Fibroblast of villous mesenchyme (primary cell): Measurements from ENCODE around the gene OSBPL10. TPM values are rescaled to one million over a fixed set of nuclear protein-coding genes. Genes with fewer than 3 reads are reported as not detected.

Experiments
- DNase-seq: peaks from one replicate; pipeline ENCODE4 v3.0.0-alpha.2; 2010; ENCODE audit warnings: low read depth
- H3K4me3 ChIP-seq: 2 replicates; pipeline ENCODE4 v1.5.1; 2011; ENCODE audit warnings: low read depth, mild to moderate bottlenecking, low read length
- CTCF ChIP-seq: IDR thresholded peaks from 2 replicates; pipeline ENCODE4 v1.5.1; 2012; ENCODE audit warnings: low read depth, mild to moderate bottlenecking, low read length; ENCODE audit not compliant: insufficient read depth
- total RNA-seq: library from RNA; depleted of rRNA; stranded (reverse); fragments of >200 nt; gene quantifications from 2 replicates; pipeline ENCODE4 v1.2.3, GENCODE V29; 2012

OSBPL10 gene
- total RNA-seq, 1 donor = 7.3 TPM

DNA sequence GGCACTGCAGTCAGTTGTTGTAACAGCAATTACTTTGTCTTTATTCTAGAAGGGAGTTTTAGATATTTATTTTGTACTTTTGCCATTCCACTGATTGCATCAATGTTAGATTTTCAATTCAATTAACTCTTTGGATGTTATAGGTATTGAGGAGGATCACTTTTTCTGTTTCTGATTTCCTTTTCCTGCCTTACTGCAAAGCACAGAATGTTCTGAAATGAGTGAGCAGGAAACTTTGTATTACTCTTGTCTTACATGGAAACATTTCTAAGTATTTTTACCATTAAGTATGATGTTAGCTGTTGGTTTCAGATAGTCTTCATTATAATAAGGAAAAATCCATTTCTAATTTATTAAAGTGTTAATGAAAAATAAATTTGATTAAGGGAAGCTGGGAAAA, 80.5 kb downstream of the OSBPL10 start:
- no peak overlapping the region for H3K4me3 ChIP-seq
- DNase-seq = no peak
- no peak for TF ChIP-seq CTCF

DNA sequence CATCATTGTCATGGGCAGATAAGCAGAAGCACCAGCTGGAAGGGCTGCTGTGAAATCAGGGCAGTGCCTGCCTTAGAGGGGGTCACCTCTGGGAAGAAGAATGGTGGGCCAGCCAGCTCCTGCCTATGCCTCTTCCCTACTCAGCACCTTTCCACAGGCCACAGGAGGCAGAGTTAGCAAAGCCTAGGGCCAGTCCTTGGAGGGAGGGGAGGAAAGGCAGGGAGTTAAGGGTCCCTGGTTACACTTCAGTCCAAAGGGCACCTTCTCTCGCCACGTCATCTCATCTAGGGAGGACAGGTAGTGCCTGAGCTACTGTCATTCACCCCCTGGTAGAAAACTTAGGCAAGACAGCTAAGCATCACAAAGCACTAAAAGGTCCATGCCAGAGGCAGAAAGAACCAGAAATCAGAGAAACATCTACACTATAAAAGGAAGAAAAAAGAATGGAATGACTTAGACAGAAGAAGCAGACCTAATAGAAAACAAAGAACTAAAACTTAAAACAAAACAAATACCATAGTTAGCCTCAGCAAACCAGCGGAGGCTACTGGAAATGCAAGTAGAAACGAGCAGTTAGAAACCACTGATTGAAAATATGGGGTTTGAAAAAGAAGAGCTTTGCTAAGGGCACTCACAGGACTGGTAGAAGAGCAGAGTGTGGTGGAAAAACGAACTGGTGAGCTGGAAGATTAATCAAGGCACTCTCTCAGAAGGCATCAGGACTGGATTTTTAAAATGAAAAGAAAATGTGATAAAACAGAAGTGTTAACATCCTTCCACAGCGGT, 84.2 kb downstream of the OSBPL10 start:
- TF ChIP-seq CTCF = no peak

GRCh38 chr3:31896026-31896425, 85.0 kb downstream of the OSBPL10 start:
- DNase-seq = no peak
- TF ChIP-seq CTCF = no peak
- no peak overlapping the region for H3K4me3 ChIP-seq

More for the DNA sequence above, 84.2 kb downstream of the OSBPL10 start:
- no peak overlapping the region for H3K4me3 ChIP-seq
- no peak for DNase-seq

DNA sequence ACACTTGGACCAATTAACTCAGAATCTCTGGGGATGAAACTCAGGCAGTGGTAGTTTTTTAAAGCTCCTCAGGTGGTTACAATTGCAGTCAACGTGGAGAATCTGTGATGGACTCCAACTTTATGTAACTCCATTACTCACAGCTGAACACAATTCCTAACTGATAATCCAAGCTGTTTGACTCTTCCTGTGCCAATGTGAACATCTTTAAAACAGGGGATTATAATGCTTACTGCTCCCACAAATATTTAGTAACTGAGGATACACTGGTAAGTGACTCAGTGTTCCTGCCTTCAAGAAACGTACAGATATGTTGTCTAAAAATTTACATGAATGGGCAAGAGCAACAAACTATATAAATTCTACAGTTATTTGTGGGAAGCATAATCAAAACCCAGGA, 85.6 kb downstream of the OSBPL10 start:
- TF ChIP-seq CTCF = no peak
- peak; percentile 79 for DNase-seq
- no peak overlapping the region for H3K4me3 ChIP-seq

- TF ChIP-seq CTCF = no peak
- H3K4me3 ChIP-seq = no peak overlapping the region
- DNase-seq = peak; percentile 70
Measured at GRCh38 chr3:31892916-31893573, 88.0 kb downstream of the OSBPL10 start.

GRCh38 chr3:31892500-31892899, 88.6 kb downstream of the OSBPL10 start:
- no peak overlapping the region for H3K4me3 ChIP-seq
- no peak for DNase-seq
- TF ChIP-seq CTCF = no peak
